GM12864 (cell line): ENCODE data around the gene THOC5.

Experiments
- DNase-seq: peaks from one replicate; pipeline ENCODE4 v3.0.0-alpha.2; 2011; ENCODE audit warnings: low read depth
- H3K4me3 ChIP-seq: 2 replicates; pipeline ENCODE4 v1.5.1; 2011; ENCODE audit warnings: mild to moderate bottlenecking, low read depth, low read length, control low read depth
- CTCF ChIP-seq: IDR thresholded peaks from 2 replicates; pipeline ENCODE4 v1.5.1; 2011; ENCODE audit warnings: low read depth, mild to moderate bottlenecking, moderate library complexity, low read length, control low read depth, inconsistent platforms; ENCODE audit errors: missing control alignments

The THOC5 gene

GRCh38 chr22:29530716-29531115 is 22.8 kb downstream of the THOC5 start:
- TF ChIP-seq CTCF: no peak
- H3K4me3 ChIP-seq: no peak overlapping the region
- DNase-seq: no peak

GRCh38 chr22:29528144-29528543 is 25.4 kb downstream of the THOC5 start:
- no peak for DNase-seq
- no peak for TF ChIP-seq CTCF
- H3K4me3 ChIP-seq: no peak overlapping the region

DNA sequence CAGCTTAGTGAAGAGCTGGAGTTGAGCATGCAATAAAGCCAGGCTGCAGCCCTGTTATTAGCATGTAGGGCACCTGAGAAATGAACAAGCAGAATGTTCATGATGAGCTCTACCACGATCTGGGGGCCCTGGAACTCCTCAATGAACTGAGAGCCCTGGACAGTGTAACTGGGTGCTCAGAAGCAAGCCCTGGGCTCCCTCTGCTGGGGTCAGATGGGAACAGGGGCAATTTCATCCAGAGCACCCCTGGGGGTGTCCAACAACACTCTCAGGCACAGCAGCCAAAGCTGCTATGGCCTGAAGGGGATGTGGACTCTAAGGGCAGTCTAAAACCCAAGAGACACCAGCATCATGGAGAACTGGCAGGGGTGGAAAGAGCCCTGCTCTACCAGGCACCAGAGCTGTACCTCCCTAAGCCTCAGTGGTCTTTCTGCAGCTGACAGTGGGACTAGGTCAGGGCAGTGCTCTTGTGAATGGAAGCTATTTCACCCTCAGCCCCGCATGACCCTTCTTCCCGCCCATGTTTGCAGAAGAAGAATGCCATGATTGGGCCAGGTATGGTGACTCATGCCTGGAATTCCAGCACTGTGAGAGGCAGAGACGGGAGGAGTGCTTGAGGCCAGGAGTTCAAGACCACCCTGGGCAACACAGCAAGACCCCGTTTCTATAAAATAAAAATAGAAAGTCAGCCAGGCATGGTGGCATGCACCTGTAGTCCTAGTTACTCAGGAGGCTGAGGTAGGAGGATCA is 28.9 kb downstream of the THOC5 start:
- no peak overlapping the region for H3K4me3 ChIP-seq
- TF ChIP-seq CTCF: peak; percentile 51
- DNase-seq: no peak

- TF ChIP-seq CTCF: no peak
- H3K4me3 ChIP-seq: no peak overlapping the region
- no peak for DNase-seq
These were observed 29.8 kb downstream of the THOC5 start for GRCh38 chr22:29523761-29524160.

GRCh38 chr22:29521526-29521925 is 32.0 kb downstream of the THOC5 start:
- DNase-seq: no peak
- H3K4me3 ChIP-seq: no peak overlapping the region
- no peak for TF ChIP-seq CTCF

DNA sequence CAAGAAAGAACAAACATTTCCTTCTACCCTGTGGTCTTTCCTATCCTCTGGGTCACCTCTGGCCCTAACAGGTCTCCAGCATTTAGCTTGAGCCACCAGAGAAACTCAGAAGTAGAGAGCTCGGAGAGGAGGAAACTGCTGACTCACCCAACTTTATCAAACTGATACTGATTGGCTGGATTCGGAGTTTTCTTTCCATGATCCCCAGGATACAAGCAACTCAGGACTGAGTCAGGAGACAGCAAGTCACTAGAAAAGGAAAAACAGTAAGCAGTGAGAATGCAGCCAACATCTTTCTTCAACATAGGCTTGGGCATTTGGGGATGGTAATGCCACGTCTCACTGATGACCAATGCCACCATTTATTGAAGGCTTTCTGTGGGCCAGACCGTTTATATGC is 32.7 kb downstream of the THOC5 start:
- no peak for TF ChIP-seq CTCF
- H3K4me3 ChIP-seq: no peak overlapping the region
- DNase-seq: no peak

DNA sequence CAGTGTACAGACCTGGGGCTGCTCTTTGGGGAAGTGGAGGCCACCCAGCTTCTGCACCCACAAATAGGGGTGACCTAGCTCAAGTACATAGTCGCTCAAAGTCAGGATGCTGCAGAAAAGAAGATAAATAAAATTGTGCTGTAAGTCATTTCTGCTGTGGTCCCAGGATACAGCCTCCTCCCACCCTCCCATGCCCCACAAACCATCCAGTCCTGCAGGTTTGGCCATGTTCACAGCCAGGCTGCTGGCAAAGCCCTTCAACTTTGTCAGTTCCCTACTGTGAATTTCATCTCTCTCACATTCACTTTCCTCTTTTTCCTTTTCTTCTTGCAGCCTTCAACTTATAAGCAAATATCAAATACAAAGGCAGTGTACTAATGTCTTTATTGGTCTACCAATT is 33.6 kb downstream of the THOC5 start:
- DNase-seq: no peak
- TF ChIP-seq CTCF: no peak
- H3K4me3 ChIP-seq: no peak overlapping the region
